Ecto neural progenitor cell (in vitro differentiated cells): ENCODE results near the gene SH3RF2.

Experiments
- DNase-seq: peaks from one replicate; pipeline ENCODE4 v3.0.0-alpha.2; 2018; ENCODE audit warnings: low spot score

Gene SH3RF2

GRCh38 chr5:146048994-146049703 is 112.8 kb downstream of the SH3RF2 start:
- peak; percentile 71 for DNase-seq

- no peak for DNase-seq
Observed at GRCh38 chr5:146049704-146050026, 113.3 kb downstream of the SH3RF2 start.

GRCh38 chr5:146050086-146050485 is 113.7 kb downstream of the SH3RF2 start:
- DNase-seq, result no peak

GRCh38 chr5:146051678-146052077 is 115.3 kb downstream of the SH3RF2 start:
- no peak for DNase-seq

GRCh38 chr5:146052780-146053179 is 116.4 kb downstream of the SH3RF2 start:
- no peak for DNase-seq

- no peak for DNase-seq
Observed at GRCh38 chr5:146055432-146055831, 119.1 kb downstream of the SH3RF2 start.

GRCh38 chr5:146059460-146060220 is 123.3 kb downstream of the SH3RF2 start:
- DNase-seq, result no peak

- DNase-seq, result no peak
Observed at GRCh38 chr5:146060221-146060585, 123.8 kb downstream of the SH3RF2 start.

- DNase-seq, result no peak
Observed at GRCh38 chr5:146066968-146067367, 130.6 kb downstream of the SH3RF2 start.

- DNase-seq, result no peak
Observed at GRCh38 chr5:146068206-146068605, 131.8 kb downstream of the SH3RF2 start.

- no peak for DNase-seq
Observed at GRCh38 chr5:146068977-146069779, 132.8 kb downstream of the SH3RF2 start.

GRCh38 chr5:146069780-146070099 is 133.4 kb downstream of the SH3RF2 start:
- DNase-seq, result no peak

GRCh38 chr5:146070746-146071145 is 134.4 kb downstream of the SH3RF2 start:
- DNase-seq, result no peak

GRCh38 chr5:146071171-146071570 is 134.8 kb downstream of the SH3RF2 start:
- DNase-seq, result no peak

GRCh38 chr5:146072595-146072994 is 136.2 kb downstream of the SH3RF2 start:
- DNase-seq, result no peak

GRCh38 chr5:146073239-146073900 is 137.0 kb downstream of the SH3RF2 start:
- no peak for DNase-seq

GRCh38 chr5:146076028-146076427 is 139.7 kb downstream of the SH3RF2 start:
- no peak for DNase-seq

GRCh38 chr5:146076455-146076854 is 140.1 kb downstream of the SH3RF2 start:
- DNase-seq, result no peak

GRCh38 chr5:146078566-146078965 is 142.2 kb downstream of the SH3RF2 start:
- DNase-seq, result no peak

GRCh38 chr5:146079695-146080373 is 143.5 kb downstream of the SH3RF2 start:
- no peak for DNase-seq

GRCh38 chr5:146081556-146081955 is 145.2 kb downstream of the SH3RF2 start:
- DNase-seq, result no peak

- DNase-seq, result no peak
Observed at GRCh38 chr5:146082798-146083197, 146.4 kb downstream of the SH3RF2 start.
